ENCODE results near the gene NUMB.

GRCh38 chr14:73492043-73492552 is 33.8 kb upstream of the NUMB start:
- no peak for TF ChIP-seq CTCF (IDR thresholded peaks at IDR 0.05)
- no peak for TF ChIP-seq POLR2A (IDR thresholded peaks at IDR 0.05)
